Measurements from ENCODE around the gene SERP2.

GRCh38 chr13:44379885-44380284 is 6.3 kb downstream of the SERP2 start:
- TF ChIP-seq CTCF (IDR thresholded peaks at IDR 0.05), result no peak
- TF ChIP-seq POLR2A (IDR thresholded peaks at IDR 0.05), result no peak
